ENCODE measurements around the gene NRAP. TPM values are rescaled to one million over a fixed set of nuclear protein-coding genes. Genes with fewer than 3 reads are reported as not detected.

The NRAP gene
- polyA plus RNA-seq, 1 donor (not counting 4 experiments of a cell fraction or from before 2014, with no cell fraction given) = not detected

GRCh38 chr10:113555245-113555644, 108.6 kb downstream of the NRAP start:
- H3K79me2 ChIP-seq (ENCODE audit: control insufficient read depth, insufficient read depth, low read length) = no peaks in the 10 kb centered on the region
- H3K27ac ChIP-seq (ENCODE audit: control insufficient read depth, insufficient read depth, low read length) = no peak overlapping the region
- no peak for DNase-seq (ENCODE audit: low read depth, low spot score)
- no peak overlapping the region for H3K9ac ChIP-seq (ENCODE audit: control insufficient read depth, extremely low read depth, insufficient read depth, low read length)
- FAIRE-seq = no peak
- H3K4me3 ChIP-seq (ENCODE audit: control insufficient read depth in 2 of 3, extremely low read depth in 1 of 3, insufficient read depth in 2 of 3, low read depth in 1 of 3, low read length in 3 of 3) = no peak overlapping the region
- TF ChIP-seq, protein P1, sequence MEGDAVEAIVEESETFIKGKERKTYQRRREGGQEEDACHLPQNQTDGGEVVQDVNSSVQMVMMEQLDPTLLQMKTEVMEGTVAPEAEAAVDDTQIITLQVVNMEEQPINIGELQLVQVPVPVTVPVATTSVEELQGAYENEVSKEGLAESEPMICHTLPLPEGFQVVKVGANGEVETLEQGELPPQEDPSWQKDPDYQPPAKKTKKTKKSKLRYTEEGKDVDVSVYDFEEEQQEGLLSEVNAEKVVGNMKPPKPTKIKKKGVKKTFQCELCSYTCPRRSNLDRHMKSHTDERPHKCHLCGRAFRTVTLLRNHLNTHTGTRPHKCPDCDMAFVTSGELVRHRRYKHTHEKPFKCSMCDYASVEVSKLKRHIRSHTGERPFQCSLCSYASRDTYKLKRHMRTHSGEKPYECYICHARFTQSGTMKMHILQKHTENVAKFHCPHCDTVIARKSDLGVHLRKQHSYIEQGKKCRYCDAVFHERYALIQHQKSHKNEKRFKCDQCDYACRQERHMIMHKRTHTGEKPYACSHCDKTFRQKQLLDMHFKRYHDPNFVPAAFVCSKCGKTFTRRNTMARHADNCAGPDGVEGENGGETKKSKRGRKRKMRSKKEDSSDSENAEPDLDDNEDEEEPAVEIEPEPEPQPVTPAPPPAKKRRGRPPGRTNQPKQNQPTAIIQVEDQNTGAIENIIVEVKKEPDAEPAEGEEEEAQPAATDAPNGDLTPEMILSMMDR (optimal IDR thresholded peaks at IDR 0.05 in 1 of 3, IDR thresholded peaks at IDR 0.05 in 1 of 3, conservative IDR thresholded peaks at IDR 0.05 in 1 of 3; ENCODE audit: extremely low read depth in 1 of 3, insufficient read depth in 2 of 3, low read length in 3 of 3) = no peak
- no peak for TF ChIP-seq EZH2 (IDR thresholded peaks at IDR 0.05; ENCODE audit: low read length)
- no peaks in the 10 kb centered on the region for H3K9me3 ChIP-seq (ENCODE audit: control insufficient read depth, low read depth, low read length)
- no peaks in the 10 kb centered on the region for H4K20me1 ChIP-seq (ENCODE audit: control insufficient read depth, extremely low read depth, insufficient read depth, low read length)
- no peaks in the 10 kb centered on the region for H3K36me3 ChIP-seq (ENCODE audit: control insufficient read depth in 2 of 2, extremely low read depth in 1 of 2, insufficient read depth in 2 of 2, low read length in 2 of 2)
- H3K27me3 ChIP-seq (ENCODE audit: control insufficient read depth, extremely low read depth, insufficient read depth, low read length) = peaks cover 22% of the 10 kb centered on the region
- peaks cover 9% of the 10 kb centered on the region for H3K4me1 ChIP-seq (ENCODE audit: control insufficient read depth, extremely low read depth, insufficient read depth, low read length)
- no peak overlapping the region for H2AFZ ChIP-seq (ENCODE audit: control insufficient read depth, low read length)
- dilution Hi-C loops (cut with MboI; ENCODE audit: extremely low pct_ligation_motif_present, low sequenced_read_pairs) = no loop called here
- no peak overlapping the region for H3K4me2 ChIP-seq (ENCODE audit: control insufficient read depth, extremely low read depth, insufficient read depth, low read depth, low read length)
- no peaks in the 10 kb centered on the region for H3K9me1 ChIP-seq (ENCODE audit: control insufficient read depth, extremely low read depth, insufficient read depth, low read length)

- DNase-seq (ENCODE audit: low read depth, low spot score) = no peak
- no peak for TF ChIP-seq EZH2 (IDR thresholded peaks at IDR 0.05; ENCODE audit: low read length)
- TF ChIP-seq, protein P1 (optimal IDR thresholded peaks at IDR 0.05 in 1 of 3, IDR thresholded peaks at IDR 0.05 in 1 of 3, conservative IDR thresholded peaks at IDR 0.05 in 1 of 3; ENCODE audit: extremely low read depth in 1 of 3, insufficient read depth in 2 of 3, low read length in 3 of 3) = no peak
- H4K20me1 ChIP-seq (ENCODE audit: control insufficient read depth, extremely low read depth, insufficient read depth, low read length) = no peaks in the 10 kb centered on the region
- H3K79me2 ChIP-seq (ENCODE audit: control insufficient read depth, insufficient read depth, low read length) = no peaks in the 10 kb centered on the region
- no peaks in the 10 kb centered on the region for H3K9me3 ChIP-seq (ENCODE audit: control insufficient read depth, low read depth, low read length)
- dilution Hi-C loops (cut with MboI; ENCODE audit: extremely low pct_ligation_motif_present, low sequenced_read_pairs) = no loop called here
- no peak overlapping the region for H2AFZ ChIP-seq (ENCODE audit: control insufficient read depth, low read length)
- peak overlapping the region; percentile 10 for H3K4me2 ChIP-seq (ENCODE audit: control insufficient read depth, extremely low read depth, insufficient read depth, low read depth, low read length)
- peaks cover 14% of the 10 kb centered on the region for H3K27me3 ChIP-seq (ENCODE audit: control insufficient read depth, extremely low read depth, insufficient read depth, low read length)
- H3K9ac ChIP-seq (ENCODE audit: control insufficient read depth, extremely low read depth, insufficient read depth, low read length) = no peak overlapping the region
- no peaks in the 10 kb centered on the region for H3K9me1 ChIP-seq (ENCODE audit: control insufficient read depth, extremely low read depth, insufficient read depth, low read length)
- no peak for FAIRE-seq
- peaks cover 9% of the 10 kb centered on the region for H3K4me1 ChIP-seq (ENCODE audit: control insufficient read depth, extremely low read depth, insufficient read depth, low read length)
- no peak overlapping the region for H3K4me3 ChIP-seq (ENCODE audit: control insufficient read depth in 2 of 3, extremely low read depth in 1 of 3, insufficient read depth in 2 of 3, low read depth in 1 of 3, low read length in 3 of 3)
- H3K27ac ChIP-seq (ENCODE audit: control insufficient read depth, insufficient read depth, low read length) = no peak overlapping the region
- no peaks in the 10 kb centered on the region for H3K36me3 ChIP-seq (ENCODE audit: control insufficient read depth in 2 of 2, extremely low read depth in 1 of 2, insufficient read depth in 2 of 2, low read length in 2 of 2)
Observed at GRCh38 chr10:113554214-113554613, 109.6 kb downstream of the NRAP start.
